MM.1S (cell line): ENCODE results near the gene SPSB3.

Source experiments
- DNase-seq: peaks from one replicate; pipeline ENCODE4 v3.0.0-alpha.2; 2015
- H2AFZ ChIP-seq: fragments of 300-600 bp; sonication (generic); 2 replicates; pipeline ENCODE4 v1.6.0; 2016; ENCODE audit warnings: antibody characterized with exemption, low read length
- H3F3A ChIP-seq: fragments of 300-600 bp; sonication (generic); 2 replicates; pipeline ENCODE4 v1.6.1; 2016; ENCODE audit warnings: mild to moderate bottlenecking, antibody characterized with exemption, low read length, moderate library complexity, mixed read lengths; ENCODE audit not compliant: insufficient read depth
- H3K27ac ChIP-seq: fragments of 300-600 bp; sonication (generic); 2 replicates; pipeline ENCODE4 v1.5.1; 2016; ENCODE audit warnings: mild to moderate bottlenecking, low read length
- H3K27me3 ChIP-seq: fragments of 300-600 bp; sonication (generic); replicated peaks from 2 replicates; pipeline ENCODE4 v1.6.0; 2016; ENCODE audit warnings: low read length; ENCODE audit not compliant: insufficient read depth
- H3K36me3 ChIP-seq: fragments of 300-600 bp; sonication (generic); replicated peaks from 2 replicates; pipeline ENCODE4 v1.6.1; 2016; ENCODE audit warnings: mild to moderate bottlenecking, low read length, mixed read lengths; ENCODE audit not compliant: insufficient read depth
- H3K4me1 ChIP-seq: fragments of 300-600 bp; sonication (generic); 2 replicates; pipeline ENCODE4 v1.6.1; 2016; ENCODE audit warnings: low read length, mixed read lengths
- H3K4me2 ChIP-seq: fragments of 300-600 bp; sonication (generic); 2 replicates; pipeline ENCODE4 v1.6.0; 2016; ENCODE audit warnings: low read depth, low read length
- H3K4me3 ChIP-seq: fragments of 300-600 bp; sonication (generic); 2 replicates; pipeline ENCODE4 v1.5.1; 2016; ENCODE audit warnings: low read length, mixed read lengths
- H3K79me2 ChIP-seq: fragments of 300-600 bp; sonication (generic); 2 replicates; pipeline ENCODE4 v1.6.1; 2016; ENCODE audit warnings: mixed run types, low read length, mixed read lengths
- H3K9ac ChIP-seq: fragments of 300-600 bp; sonication (generic); 2 replicates; pipeline ENCODE4 v1.6.1; 2016; ENCODE audit warnings: low read length, mixed read lengths
- H3K9me2 ChIP-seq: fragments of 300-600 bp; sonication (generic); replicated peaks from 2 replicates; pipeline ENCODE4 v1.6.1; 2016; ENCODE audit warnings: mild to moderate bottlenecking, low read length, mixed read lengths; ENCODE audit not compliant: insufficient read depth
- H3K9me3 ChIP-seq: fragments of 300-600 bp; sonication (generic); replicated peaks from 2 replicates; pipeline ENCODE4 v1.6.1; 2016; ENCODE audit warnings: mild to moderate bottlenecking, low read length, mixed read lengths; ENCODE audit not compliant: insufficient read depth
- H4K20me1 ChIP-seq: fragments of 300-600 bp; sonication (generic); 2 replicates; pipeline ENCODE4 v1.6.1; 2016; ENCODE audit warnings: mild to moderate bottlenecking, low read length, moderate library complexity, mixed read lengths; ENCODE audit not compliant: insufficient read depth
- CTCF ChIP-seq: fragments of 300-600 bp; sonication (generic); IDR thresholded peaks from 2 replicates; pipeline ENCODE4 v1.5.1; 2016; ENCODE audit warnings: antibody characterized with exemption, low read length, mixed read lengths
- EZH2 ChIP-seq: fragments of 300-600 bp; sonication (generic); optimal IDR thresholded peaks from 2 replicates; pipeline ENCODE3; 2017; ENCODE audit warnings: low read depth, mild to moderate bottlenecking, antibody characterized with exemption, low read length, mixed read lengths
- EZH2phosphoT487 ChIP-seq: fragments of 300-600 bp; sonication (generic); IDR thresholded peaks from 2 replicates; pipeline ENCODE4 v1.6.1; 2018; ENCODE audit warnings: antibody characterized with exemption, low read length

The SPSB3 gene

GRCh38 chr16:1793578-1794220 is 11.3 kb upstream of the SPSB3 start, which contains the start of gene IGFALS:
TSS of gene IGFALS (minus strand) at chr16:1793705. CDS start at chr16:1793652, 53 bp downstream.
- Histone ChIP-seq H3K27me3 (no peaks in the 10 kb centered on the region), H3F3A (no peaks in the 10 kb centered on the region), H3K79me2 (no peaks in the 10 kb centered on the region), H3K27ac (no peak within 1 kb of the TSS), H3K9me3 (no peaks in the 10 kb centered on the region), H3K4me1 (no peaks in the 10 kb centered on the region), H3K9ac (no peak within 1 kb of the TSS), H2AFZ (no peak within 1 kb of the TSS), H3K4me2 (no peak within 1 kb of the TSS), H3K4me3 (no peak within 1 kb of the TSS), H4K20me1 (no peaks in the 10 kb centered on the region), H3K36me3 (no peaks in the 10 kb centered on the region), H3K9me2 (no peaks in the 10 kb centered on the region)
- no peak for DNase-seq
- TF ChIP-seq EZH2 = no peak
- no peak for TF ChIP-seq EZH2phosphoT487
- no peak for TF ChIP-seq CTCF

DNA sequence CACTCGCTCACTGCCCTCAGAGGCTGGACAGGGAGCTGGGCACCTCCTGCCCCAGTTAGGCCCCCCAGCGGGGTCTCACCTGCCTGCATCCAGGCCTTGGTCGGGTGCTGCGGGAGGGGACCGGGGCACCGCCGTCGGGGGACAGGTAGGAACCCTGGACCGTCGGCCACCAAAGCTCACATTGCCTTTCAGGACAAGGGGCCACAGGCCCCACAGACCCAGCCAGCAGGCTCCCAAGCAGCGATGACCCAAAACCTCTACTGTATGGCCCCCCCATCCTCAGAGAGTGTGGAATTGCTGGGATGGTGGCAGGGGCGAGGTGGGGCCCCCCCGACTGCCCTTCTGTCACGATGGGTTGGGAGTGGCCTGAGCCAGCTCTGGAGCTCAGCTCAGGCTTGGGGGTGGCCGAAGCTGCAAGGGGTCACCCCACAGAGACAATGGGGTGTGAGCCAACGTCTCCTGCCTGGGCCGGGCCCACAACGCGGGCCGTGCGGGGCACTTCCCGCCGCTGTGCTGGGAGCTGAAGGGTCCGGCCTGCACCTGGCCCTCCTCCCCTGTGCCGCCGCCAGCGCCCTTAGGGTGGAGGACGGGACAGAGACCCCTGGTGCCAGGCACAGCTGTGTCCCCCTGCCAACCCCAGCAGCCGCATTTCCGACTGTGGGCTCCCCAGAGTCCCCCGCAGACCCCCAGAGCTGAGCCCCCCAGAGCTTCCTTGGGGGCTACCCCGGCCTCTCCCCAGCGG is 10.6 kb upstream of the SPSB3 start:
- H3K9ac ChIP-seq = no peak overlapping the region
- H3K4me2 ChIP-seq = no peak overlapping the region
- no peaks in the 10 kb centered on the region for H3K36me3 ChIP-seq
- no peak for DNase-seq
- H2AFZ ChIP-seq = no peak overlapping the region
- no peaks in the 10 kb centered on the region for H3F3A ChIP-seq
- no peaks in the 10 kb centered on the region for H3K79me2 ChIP-seq
- H3K9me3 ChIP-seq = no peaks in the 10 kb centered on the region
- TF ChIP-seq EZH2phosphoT487 (no peak), CTCF (no peak), EZH2 (no peak)
- no peaks in the 10 kb centered on the region for H3K9me2 ChIP-seq
- H3K4me1 ChIP-seq = no peaks in the 10 kb centered on the region
- H3K4me3 ChIP-seq = no peak overlapping the region
- no peaks in the 10 kb centered on the region for H4K20me1 ChIP-seq
- H3K27ac ChIP-seq = no peak overlapping the region
- no peaks in the 10 kb centered on the region for H3K27me3 ChIP-seq

DNA sequence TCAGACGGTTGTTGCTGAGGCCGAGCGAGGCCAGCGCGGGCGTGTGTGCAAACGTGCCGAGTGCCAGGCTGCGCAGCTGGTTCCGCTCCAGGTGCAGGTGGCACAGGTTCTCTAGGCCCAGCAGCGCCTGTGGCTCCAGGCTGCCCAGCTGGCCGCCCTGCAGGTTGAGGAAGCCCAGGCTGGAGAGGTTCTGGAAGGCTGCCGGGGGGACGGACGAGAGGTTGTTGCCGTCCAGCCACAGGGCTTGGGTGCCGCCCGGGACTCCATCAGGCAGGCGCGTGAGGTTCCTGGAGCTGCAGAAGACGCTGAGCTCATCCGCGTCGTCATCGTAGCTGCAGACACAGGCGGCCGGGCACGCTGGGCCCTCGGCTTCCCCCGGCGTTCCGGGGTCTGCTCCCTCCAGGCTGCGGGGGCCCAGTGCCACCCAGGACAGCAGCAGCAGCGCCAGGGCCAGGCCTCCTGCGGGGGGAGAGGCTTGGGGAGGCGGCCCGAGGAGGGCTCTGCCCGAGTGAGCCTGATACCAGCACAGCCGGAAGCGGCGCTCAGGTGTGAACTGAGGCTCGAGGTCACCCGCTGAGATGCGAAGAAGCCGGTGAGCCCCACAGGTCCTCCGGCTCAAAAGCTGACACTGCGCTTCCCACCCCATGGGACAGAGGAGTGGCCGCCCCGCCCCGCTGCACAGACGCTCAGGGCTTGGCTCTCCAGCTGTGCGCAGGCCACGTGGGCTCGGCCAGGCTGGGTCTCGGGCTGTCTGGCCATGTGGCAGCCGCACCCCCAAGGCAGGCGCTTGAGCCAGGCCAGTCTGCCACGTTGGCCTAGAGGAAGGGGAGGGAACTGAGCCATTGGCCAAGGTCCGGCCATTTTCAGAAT is 9.8 kb upstream of the SPSB3 start:
- TF ChIP-seq CTCF = no peak
- Histone ChIP-seq H3K4me2 (no peak overlapping the region), H3K9ac (no peak overlapping the region), H3K4me1 (no peaks in the 10 kb centered on the region), H2AFZ (no peak overlapping the region), H3F3A (no peaks in the 10 kb centered on the region), H4K20me1 (no peaks in the 10 kb centered on the region), H3K4me3 (no peak overlapping the region), H3K9me2 (no peaks in the 10 kb centered on the region), H3K79me2 (peaks cover 5% of the 10 kb centered on the region; the same call in 1 of the 2 replicates), H3K36me3 (no peaks in the 10 kb centered on the region), H3K27me3 (no peaks in the 10 kb centered on the region), H3K9me3 (no peaks in the 10 kb centered on the region), H3K27ac (no peak overlapping the region)
- no peak for DNase-seq
